GM23248 (cell line): ENCODE results near the gene WNT3A.

Experiments used
- EZH2 ChIP-seq: fragments of 200-600 bp; sonication (generic); IDR thresholded peaks from 2 replicates; pipeline ENCODE4 v1.6.1; 2018; ENCODE audit warnings: antibody characterized with exemption, mild to moderate bottlenecking; ENCODE audit not compliant: insufficient read depth, poor library complexity, severe bottlenecking
- EZH2phosphoT487 ChIP-seq: fragments of 200-600 bp; sonication (generic); IDR thresholded peaks from 2 replicates; pipeline ENCODE4 v1.6.1; 2018; ENCODE audit warnings: antibody characterized with exemption, moderate library complexity, mild to moderate bottlenecking, low read depth; ENCODE audit not compliant: insufficient read depth

DNA sequence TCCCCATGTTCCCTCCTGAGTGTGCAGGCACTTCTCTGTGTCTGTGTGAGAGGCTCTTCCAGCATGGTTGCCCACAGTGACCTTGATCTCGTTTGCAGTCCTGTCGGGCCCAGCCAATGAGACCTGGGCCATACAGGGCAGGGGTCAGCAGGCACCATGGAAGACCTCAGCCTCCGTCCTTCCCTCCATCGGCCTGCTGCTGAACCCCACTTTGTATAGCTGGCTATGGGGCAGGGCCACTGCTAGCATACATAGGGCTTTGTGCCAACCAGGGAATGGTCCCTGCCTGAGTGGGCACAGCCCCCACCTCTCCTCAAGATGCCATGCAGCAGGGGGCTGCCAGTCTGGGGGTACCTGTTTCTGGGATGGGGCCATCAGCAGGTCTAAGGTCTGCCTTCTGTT lies 92.5 kb downstream of the WNT3A start:
- TF ChIP-seq EZH2 = no peak
- no peak for TF ChIP-seq EZH2phosphoT487
